ENCODE measurements around the gene HHATL. TPM values are rescaled to one million over a fixed set of nuclear protein-coding genes. Genes with fewer than 3 reads are reported as not detected.
A peak's percentile ranks its signal among the peaks of the same experiment; 100 is the strongest.

HHATL gene
- total RNA-seq, 1 experiment from 2014 or later, result 0.92 TPM

DNA sequence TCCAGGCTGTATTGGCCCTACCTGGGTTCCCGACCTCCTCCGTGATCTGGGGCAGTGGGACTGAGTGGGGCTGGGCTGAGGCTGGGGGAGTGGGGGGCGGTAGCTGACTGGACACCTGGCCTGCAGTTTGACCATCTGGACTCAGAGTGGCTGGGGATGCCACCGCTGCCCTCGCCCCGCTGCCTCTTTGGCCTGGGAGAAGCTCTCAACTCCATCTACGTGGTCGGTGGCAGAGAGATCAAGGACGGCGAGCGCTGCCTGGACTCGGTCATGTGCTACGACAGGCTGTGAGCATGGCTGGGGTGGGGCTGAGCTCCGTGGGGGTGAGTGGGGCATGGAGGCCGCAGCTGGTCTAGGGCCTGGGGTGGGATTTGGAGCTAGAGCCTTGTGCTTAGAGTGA is 14.6 kb downstream of the HHATL start (continued):
- no peak for TF ChIP-seq E2F1 (CRISPR knock-in tag; IDR thresholded peaks at IDR 0.05)

GRCh38 chr3:42686832-42687650 is 15.6 kb downstream of the HHATL start:
- no peak for DNase-seq (ENCODE audit: low spot score)
- Mint-ChIP-seq H3K36me3 (no peaks in the 10 kb centered on the region), H3K27ac (no peak overlapping the region), H3K4me1 (peaks cover 18% of the 10 kb centered on the region), H3K4me3 (no peak overlapping the region), H3K9me3 (no peaks in the 10 kb centered on the region), H3K27me3 (ENCODE audit: low read depth) (peaks cover 3% of the 10 kb centered on the region)
- TF ChIP-seq ZNF263 (CRISPR knock-in tag; IDR thresholded peaks at IDR 0.05; ENCODE audit: low read depth) (no peak), E2F1 (CRISPR knock-in tag; IDR thresholded peaks at IDR 0.05) (no peak), ZNF121 (CRISPR knock-in tag; IDR thresholded peaks at IDR 0.05) (no peak), HMGA2 (CRISPR knock-in tag; IDR thresholded peaks at IDR 0.05) (no peak), JUN (CRISPR knock-in tag; IDR thresholded peaks at IDR 0.05) (no peak), SP1 (CRISPR knock-in tag; conservative IDR thresholded peaks at IDR 0.05) (no peak), RORB (CRISPR knock-in tag; IDR thresholded peaks at IDR 0.05) (no peak), NFYB (CRISPR knock-in tag; conservative IDR thresholded peaks at IDR 0.05; ENCODE audit: low read depth) (no peak), SMAD4 (CRISPR knock-in tag; IDR thresholded peaks at IDR 0.05) (no peak), TEAD1 (CRISPR knock-in tag; IDR thresholded peaks at IDR 0.05) (no peak)
- TF ChIP-seq, protein P1, sequence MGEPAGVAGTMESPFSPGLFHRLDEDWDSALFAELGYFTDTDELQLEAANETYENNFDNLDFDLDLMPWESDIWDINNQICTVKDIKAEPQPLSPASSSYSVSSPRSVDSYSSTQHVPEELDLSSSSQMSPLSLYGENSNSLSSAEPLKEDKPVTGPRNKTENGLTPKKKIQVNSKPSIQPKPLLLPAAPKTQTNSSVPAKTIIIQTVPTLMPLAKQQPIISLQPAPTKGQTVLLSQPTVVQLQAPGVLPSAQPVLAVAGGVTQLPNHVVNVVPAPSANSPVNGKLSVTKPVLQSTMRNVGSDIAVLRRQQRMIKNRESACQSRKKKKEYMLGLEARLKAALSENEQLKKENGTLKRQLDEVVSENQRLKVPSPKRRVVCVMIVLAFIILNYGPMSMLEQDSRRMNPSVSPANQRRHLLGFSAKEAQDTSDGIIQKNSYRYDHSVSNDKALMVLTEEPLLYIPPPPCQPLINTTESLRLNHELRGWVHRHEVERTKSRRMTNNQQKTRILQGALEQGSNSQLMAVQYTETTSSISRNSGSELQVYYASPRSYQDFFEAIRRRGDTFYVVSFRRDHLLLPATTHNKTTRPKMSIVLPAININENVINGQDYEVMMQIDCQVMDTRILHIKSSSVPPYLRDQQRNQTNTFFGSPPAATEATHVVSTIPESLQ (CRISPR knock-in tag; IDR thresholded peaks at IDR 0.05), result no peak
- TF ChIP-seq, protein P2, sequence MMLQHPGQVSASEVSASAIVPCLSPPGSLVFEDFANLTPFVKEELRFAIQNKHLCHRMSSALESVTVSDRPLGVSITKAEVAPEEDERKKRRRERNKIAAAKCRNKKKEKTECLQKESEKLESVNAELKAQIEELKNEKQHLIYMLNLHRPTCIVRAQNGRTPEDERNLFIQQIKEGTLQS (CRISPR knock-in tag; conservative IDR thresholded peaks at IDR 0.05), result no peak
- no peak for ATAC-seq
- ChIA-PET CTCF (interaction anchor here (0.8 to 1.2 kb wide), 3 partner anchors 57 to 144 kb away, joined by 3 to 6 read pairs (median 3); no protein-coding TSS in a partner anchor), POLR2A (interaction anchor here (0.9 kb wide), 1 partner anchor 35 kb away, joined by 4 read pairs; no protein-coding TSS in a partner anchor)

GRCh38 chr3:42685891-42686820 is 16.4 kb downstream of the HHATL start:
- Mint-ChIP-seq H3K36me3 (no peaks in the 10 kb centered on the region), H3K27ac (no peak overlapping the region), H3K9me3 (no peaks in the 10 kb centered on the region), H3K4me3 (no peak overlapping the region), H3K27me3 (ENCODE audit: low read depth) (peaks cover 3% of the 10 kb centered on the region), H3K4me1 (peaks cover 18% of the 10 kb centered on the region)
- ChIA-PET POLR2A (no interaction called here), CTCF (interaction anchor here (0.8 kb wide), 1 partner anchor 144 kb away, joined by 3 read pairs; no protein-coding TSS in a partner anchor)
- ATAC-seq (no peak), DNase-seq (ENCODE audit: low spot score) (no peak)
- TF ChIP-seq RELA (CRISPR knock-in tag; IDR thresholded peaks at IDR 0.05; ENCODE audit: borderline replicate concordance) (0 out of 2 replicates have a peak, but pooled peaks have one; percentile 39), ZNF138 (CRISPR knock-in tag; conservative IDR thresholded peaks at IDR 0.05) (no peak)
